DND-41 (cell line): ENCODE measurements around the gene CRBN.

Experiments used
- ATAC-seq: fragments of 200-7000 bp; cut with Tn5 transposase; 3 replicates; pipeline ENCODE4 v1.9.1; 2021; ENCODE audit warnings: low read depth; ENCODE audit not compliant: insufficient read depth
- DNase-seq: peaks from one replicate; pipeline ENCODE4 v3.0.0-alpha.2; 2020
- H2AFZ ChIP-seq: 2 replicates; pipeline ENCODE4 v1.6.0; 2012; ENCODE audit warnings: low read depth, low read length
- H3K27ac ChIP-seq: 2 replicates; pipeline ENCODE4 v1.5.1; 2012; ENCODE audit warnings: low read length, inconsistent platforms
- H3K27me3 ChIP-seq: fragments of 200-600 bp; sonication (generic); 2 replicates; pipeline ENCODE4 v1.6.0; 2012; ENCODE audit warnings: low read length, mild to moderate bottlenecking, inconsistent platforms; ENCODE audit not compliant: insufficient read depth, poor library complexity
- H3K36me3 ChIP-seq: 2 replicates; pipeline ENCODE4 v1.5.1; 2012; ENCODE audit warnings: low read length, inconsistent platforms; ENCODE audit not compliant: insufficient read depth
- H3K4me1 ChIP-seq: 2 replicates; pipeline ENCODE4 v1.5.1; 2012; ENCODE audit warnings: mild to moderate bottlenecking, low read length; ENCODE audit not compliant: insufficient read depth
- H3K4me2 ChIP-seq: 2 replicates; pipeline ENCODE4 v1.6.0; 2012; ENCODE audit warnings: mild to moderate bottlenecking, moderate library complexity, low read length, inconsistent platforms; ENCODE audit not compliant: insufficient read depth
- H3K4me3 ChIP-seq, 2 experiments: fragments of 200-600 bp in 1 of 2; shearing (Covaris generic) in 1 of 2; 2 replicates each; pipeline ENCODE4 v1.5.1; 2012 to 2016; ENCODE audit warnings: inconsistent platforms in 2 of 2, low read length in 2 of 2, mild to moderate bottlenecking in 2 of 2, low read depth in 1 of 2, moderate library complexity in 1 of 2
- H3K79me2 ChIP-seq: 2 replicates; pipeline ENCODE4 v1.6.0; 2012; ENCODE audit warnings: low read length, inconsistent platforms; ENCODE audit not compliant: insufficient read depth
- H3K9ac ChIP-seq: 2 replicates; pipeline ENCODE4 v1.6.0; 2012; ENCODE audit warnings: low read depth, mild to moderate bottlenecking, inconsistent platforms, low read length, moderate library complexity
- H3K9me3 ChIP-seq: 2 replicates; pipeline ENCODE4 v1.5.1; 2012; ENCODE audit warnings: low read length, moderate library complexity, mild to moderate bottlenecking, inconsistent platforms; ENCODE audit not compliant: insufficient read depth, severe bottlenecking
- H4K20me1 ChIP-seq: 2 replicates; pipeline ENCODE4 v1.6.0; 2012; ENCODE audit warnings: low read length; ENCODE audit not compliant: insufficient read depth
- EZH2 ChIP-seq: IDR thresholded peaks from 3 replicates; pipeline ENCODE4 v1.6.1; 2012; ENCODE audit warnings: borderline replicate concordance, low read depth, mild to moderate bottlenecking, moderate library complexity, low read length, inconsistent platforms; ENCODE audit not compliant: severe bottlenecking
- TF ChIP-seq, protein P1 (sequence below): IDR thresholded peaks from 2 replicates; pipeline ENCODE4 v1.5.1; 2012; ENCODE audit warnings: borderline replicate concordance, low read length, moderate library complexity, mild to moderate bottlenecking; ENCODE audit not compliant: poor library complexity, severe bottlenecking; ENCODE audit errors: extremely low read depth

Gene CRBN

DNA sequence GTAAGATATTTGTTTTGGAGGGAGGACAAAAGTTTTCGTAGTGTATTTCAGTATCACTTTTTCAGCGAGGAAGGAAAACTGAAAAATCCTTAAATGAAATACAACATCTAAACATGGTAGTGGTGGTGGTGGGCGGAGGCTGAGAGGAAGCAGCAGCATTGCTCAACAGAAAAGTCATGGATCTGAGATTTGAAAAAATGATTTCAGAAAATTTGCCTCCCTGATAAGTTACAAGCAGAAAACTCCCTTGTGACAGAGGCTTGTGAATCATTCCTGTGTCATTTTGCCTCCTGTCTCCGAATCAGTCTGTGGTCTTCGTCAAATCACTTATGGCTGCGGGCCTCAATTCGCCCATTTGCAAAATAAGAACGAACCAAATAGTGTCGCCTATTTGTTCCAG lies 965 bp upstream of the CRBN start:
- Histone ChIP-seq H3K36me3 (no peaks in the 10 kb centered on the region), H3K79me2 (peaks cover 40% of the 10 kb centered on the region), H2AFZ (peak overlapping the region; percentile 78), H4K20me1 (peaks cover 18% of the 10 kb centered on the region), H3K27me3 (no peaks in the 10 kb centered on the region), H3K9ac (no peak overlapping the region), H3K4me3 (no peak overlapping the region), H3K4me2 (no peak overlapping the region), H3K9me3 (no peaks in the 10 kb centered on the region), H3K27ac (no peak overlapping the region), H3K4me1 (peaks cover 40% of the 10 kb centered on the region)
- TF ChIP-seq, protein P1, sequence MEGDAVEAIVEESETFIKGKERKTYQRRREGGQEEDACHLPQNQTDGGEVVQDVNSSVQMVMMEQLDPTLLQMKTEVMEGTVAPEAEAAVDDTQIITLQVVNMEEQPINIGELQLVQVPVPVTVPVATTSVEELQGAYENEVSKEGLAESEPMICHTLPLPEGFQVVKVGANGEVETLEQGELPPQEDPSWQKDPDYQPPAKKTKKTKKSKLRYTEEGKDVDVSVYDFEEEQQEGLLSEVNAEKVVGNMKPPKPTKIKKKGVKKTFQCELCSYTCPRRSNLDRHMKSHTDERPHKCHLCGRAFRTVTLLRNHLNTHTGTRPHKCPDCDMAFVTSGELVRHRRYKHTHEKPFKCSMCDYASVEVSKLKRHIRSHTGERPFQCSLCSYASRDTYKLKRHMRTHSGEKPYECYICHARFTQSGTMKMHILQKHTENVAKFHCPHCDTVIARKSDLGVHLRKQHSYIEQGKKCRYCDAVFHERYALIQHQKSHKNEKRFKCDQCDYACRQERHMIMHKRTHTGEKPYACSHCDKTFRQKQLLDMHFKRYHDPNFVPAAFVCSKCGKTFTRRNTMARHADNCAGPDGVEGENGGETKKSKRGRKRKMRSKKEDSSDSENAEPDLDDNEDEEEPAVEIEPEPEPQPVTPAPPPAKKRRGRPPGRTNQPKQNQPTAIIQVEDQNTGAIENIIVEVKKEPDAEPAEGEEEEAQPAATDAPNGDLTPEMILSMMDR = no peak
- no peak for TF ChIP-seq EZH2
- ATAC-seq (no peak), DNase-seq (no peak)

DNA sequence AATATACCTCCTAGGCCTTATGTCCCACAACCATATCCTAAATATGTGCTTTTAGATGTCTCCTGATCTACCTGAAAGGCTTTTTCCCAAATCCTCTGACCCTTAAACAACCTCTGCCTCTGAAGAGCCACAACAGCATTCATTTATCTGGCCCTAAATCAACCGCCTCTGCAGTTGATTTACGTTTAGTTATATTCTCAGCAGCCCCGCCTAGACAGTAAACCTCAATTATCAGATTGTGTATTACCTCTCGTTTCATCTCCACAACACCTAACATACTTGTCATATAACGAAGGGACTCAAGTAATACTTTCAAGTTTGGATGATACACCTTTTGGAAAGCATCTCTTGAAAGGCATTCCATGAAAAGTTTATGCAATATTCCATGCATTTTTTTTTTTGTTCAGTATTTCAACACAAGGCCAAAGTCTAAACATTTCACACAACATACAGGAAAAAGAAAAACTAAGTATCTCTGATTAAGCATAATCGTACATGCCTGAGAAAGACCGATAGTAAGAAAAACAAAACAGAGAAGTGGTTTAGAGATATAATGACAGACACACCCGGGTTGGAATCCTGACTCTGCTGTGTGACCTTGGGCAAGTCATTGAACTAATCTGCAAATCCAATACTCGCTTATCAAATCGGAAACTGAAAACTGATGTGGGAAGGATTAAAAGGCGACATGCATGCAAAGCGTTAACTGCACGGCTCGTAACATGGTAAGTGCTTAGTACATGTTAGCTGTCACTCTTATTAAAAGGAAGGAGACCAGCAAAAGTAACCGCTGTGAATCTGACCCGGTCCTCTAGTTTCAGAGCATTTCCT lies 778 bp downstream of the CRBN start:
- peak overlapping the region; percentile 78 for H2AFZ ChIP-seq
- peaks cover 51% of the 10 kb centered on the region for H3K79me2 ChIP-seq
- DNase-seq = no peak
- H3K4me1 ChIP-seq = peaks cover 57% of the 10 kb centered on the region
- no peaks in the 10 kb centered on the region for H3K9me3 ChIP-seq
- TF ChIP-seq EZH2 = no peak
- TF ChIP-seq, protein P1 = no peak
- no peak for ATAC-seq
- H3K4me3 ChIP-seq = peak overlapping the region; percentile 82 to 93
- H3K9ac ChIP-seq = peak overlapping the region; percentile 70
- peak overlapping the region; percentile 95 for H3K4me2 ChIP-seq
- H3K27ac ChIP-seq = peak overlapping the region; percentile 87
- H4K20me1 ChIP-seq = peaks cover 18% of the 10 kb centered on the region
- H3K36me3 ChIP-seq = peaks cover 7% of the 10 kb centered on the region
- H3K27me3 ChIP-seq = no peaks in the 10 kb centered on the region

- DNase-seq (no peak), ATAC-seq (no peak)
- H3K27ac ChIP-seq = peak overlapping the region; percentile 87; the same call in 1 of the 2 replicates
- no peak for TF ChIP-seq EZH2
- TF ChIP-seq, protein P1 = no peak
- H4K20me1 ChIP-seq = peaks cover 18% of the 10 kb centered on the region
- H3K36me3 ChIP-seq = peaks cover 15% of the 10 kb centered on the region
- no peaks in the 10 kb centered on the region for H3K27me3 ChIP-seq
- no peaks in the 10 kb centered on the region for H3K9me3 ChIP-seq
- peak overlapping the region; percentile 95 for H3K4me2 ChIP-seq
- H3K4me3 ChIP-seq = peak overlapping the region; percentile 82 to 93; a peak in 3 of 4 replicates
- peaks cover 65% of the 10 kb centered on the region for H3K4me1 ChIP-seq
- peak overlapping the region; percentile 70 for H3K9ac ChIP-seq
- H2AFZ ChIP-seq = no peak overlapping the region
- peaks cover 51% of the 10 kb centered on the region for H3K79me2 ChIP-seq
Observed at GRCh38 chr3:3177861-3178497, 1.5 kb downstream of the CRBN start.
